Thyroid gland (tissue), 4 donors: Measurements from ENCODE around the gene DCTN3. TPM values are rescaled to one million over a fixed set of nuclear protein-coding genes. Genes with fewer than 3 reads are reported as not detected.

Experiments
- DNase-seq, 2 donors: peaks; one replicate each; pipeline ENCODE4 v3.0.0-alpha.2; 2019
- H3K27ac ChIP-seq, 3 donors: fragments of 200-600 bp; sonication (generic); 1 replicate in 2 of 3; 2 replicates in 1 of 3; pipeline ENCODE4 v1.5.1; 2016 to 2019; ENCODE audit warnings: mild to moderate bottlenecking in 1 of 3, moderate library complexity in 1 of 3
- H3K27me3 ChIP-seq: fragments of 200-600 bp; sonication (generic); one replicate; pipeline ENCODE4 v1.5.1; 2019
- H3K36me3 ChIP-seq, 2 donors: fragments of 200-600 bp; sonication (generic); one replicate each; pipeline ENCODE4 v1.5.1; 2016 to 2019
- H3K4me1 ChIP-seq, 2 donors: fragments of 200-600 bp; sonication (generic); one replicate each; pipeline ENCODE4 v1.5.1; 2017 to 2019
- H3K4me3 ChIP-seq, 3 donors: fragments of 200-600 bp; sonication (generic); replicated peaks in 1 of 3; 1 replicate in 2 of 3; 2 replicates in 1 of 3; pipeline ENCODE4 v1.5.1; 2016; ENCODE audit warnings: mild to moderate bottlenecking in 1 of 3
- H3K9me3 ChIP-seq: fragments of 200-600 bp; sonication (generic); one replicate; pipeline ENCODE4 v1.5.1; 2017
- POLR2A ChIP-seq, 2 donors: fragments of 450-650 bp; IDR thresholded peaks; one replicate each; pipeline ENCODE4 v1.6.1; 2017; ENCODE audit warnings: antibody characterized with exemption in 2 of 2, mild to moderate bottlenecking in 2 of 2, moderate library complexity in 1 of 2
- WGBS, 2 donors: methylation state at CpG; one replicate each; pipeline ENCODE4 v1.1.5; 2017; 5-methylcytosine and 5-hydroxymethylcytosine counted together
- intact Hi-C: fragments of 100-400 bp; cut with DNase I; formaldehyde crosslinking; loops from one replicate; pipeline ENCODE4 v1.15.1; 2023
- total RNA-seq, 4 donors: library from RNA; depleted of rRNA; stranded (reverse); fragments of >200 nt; gene quantifications; one replicate each; pipeline ENCODE4 v1.2.3, GENCODE V29; 2016
- TF ChIP-seq, protein P1 (sequence below), 6 experiments: fragments of 200-600 bp in 3 of 6; fragments of 450-650 bp in 3 of 6; sonication (generic) in 3 of 6; IDR thresholded peaks; one replicate each; pipeline ENCODE4 v1.5.1; 2016 to 2019; ENCODE audit warnings: antibody characterized with exemption in 6 of 6, mild to moderate bottlenecking in 2 of 6, inconsistent platforms in 1 of 6, moderate library complexity in 1 of 6

DCTN3 gene
- total RNA-seq, 4 donors from 2014 or later, result 54.6 to 140 (median 89.2) TPM

DNA sequence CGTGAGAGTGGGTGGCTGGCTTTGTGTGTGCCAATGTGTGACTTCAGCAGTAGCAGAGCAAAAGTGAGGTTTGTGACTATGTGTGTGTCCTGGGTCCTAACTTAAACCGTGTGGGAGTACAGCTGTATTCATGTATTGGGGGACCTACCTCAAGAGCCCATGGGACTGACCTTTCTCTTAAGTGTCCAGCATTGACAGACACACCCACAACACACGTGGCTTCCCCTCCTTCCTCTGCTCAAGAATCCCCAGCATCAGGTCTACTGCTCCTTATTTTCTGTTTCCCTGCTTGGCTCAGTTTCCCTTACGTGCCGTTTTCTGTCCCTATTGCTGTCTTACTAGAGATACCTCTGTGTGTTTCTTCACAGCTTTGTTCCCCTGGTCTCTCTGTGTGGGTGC is 32.3 kb upstream of the DCTN3 start:
- intact Hi-C loops, result no loop called here
- no peaks in the 10 kb centered on the region for H3K9me3 ChIP-seq
- TF ChIP-seq POLR2A (IDR thresholded peaks at IDR 0.05), result no peak
- TF ChIP-seq, protein P1, sequence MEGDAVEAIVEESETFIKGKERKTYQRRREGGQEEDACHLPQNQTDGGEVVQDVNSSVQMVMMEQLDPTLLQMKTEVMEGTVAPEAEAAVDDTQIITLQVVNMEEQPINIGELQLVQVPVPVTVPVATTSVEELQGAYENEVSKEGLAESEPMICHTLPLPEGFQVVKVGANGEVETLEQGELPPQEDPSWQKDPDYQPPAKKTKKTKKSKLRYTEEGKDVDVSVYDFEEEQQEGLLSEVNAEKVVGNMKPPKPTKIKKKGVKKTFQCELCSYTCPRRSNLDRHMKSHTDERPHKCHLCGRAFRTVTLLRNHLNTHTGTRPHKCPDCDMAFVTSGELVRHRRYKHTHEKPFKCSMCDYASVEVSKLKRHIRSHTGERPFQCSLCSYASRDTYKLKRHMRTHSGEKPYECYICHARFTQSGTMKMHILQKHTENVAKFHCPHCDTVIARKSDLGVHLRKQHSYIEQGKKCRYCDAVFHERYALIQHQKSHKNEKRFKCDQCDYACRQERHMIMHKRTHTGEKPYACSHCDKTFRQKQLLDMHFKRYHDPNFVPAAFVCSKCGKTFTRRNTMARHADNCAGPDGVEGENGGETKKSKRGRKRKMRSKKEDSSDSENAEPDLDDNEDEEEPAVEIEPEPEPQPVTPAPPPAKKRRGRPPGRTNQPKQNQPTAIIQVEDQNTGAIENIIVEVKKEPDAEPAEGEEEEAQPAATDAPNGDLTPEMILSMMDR (IDR thresholded peaks at IDR 0.05), result no peak
- no peak for DNase-seq
- H3K27ac ChIP-seq, result peak overlapping the region; percentile 26 to 88 (median 84)
- H3K4me3 ChIP-seq, result no peak overlapping the region
- no peaks in the 10 kb centered on the region for H3K27me3 ChIP-seq
- WGBS, 2 donors, result 26 to 29% methylated on average over 5 of the region's 5 CpGs
- H3K36me3 ChIP-seq, result peaks cover 7 to 14% of the 10 kb centered on the region in 2 donors
- peaks cover 51 to 57% of the 10 kb centered on the region in 2 donors for H3K4me1 ChIP-seq

DNA sequence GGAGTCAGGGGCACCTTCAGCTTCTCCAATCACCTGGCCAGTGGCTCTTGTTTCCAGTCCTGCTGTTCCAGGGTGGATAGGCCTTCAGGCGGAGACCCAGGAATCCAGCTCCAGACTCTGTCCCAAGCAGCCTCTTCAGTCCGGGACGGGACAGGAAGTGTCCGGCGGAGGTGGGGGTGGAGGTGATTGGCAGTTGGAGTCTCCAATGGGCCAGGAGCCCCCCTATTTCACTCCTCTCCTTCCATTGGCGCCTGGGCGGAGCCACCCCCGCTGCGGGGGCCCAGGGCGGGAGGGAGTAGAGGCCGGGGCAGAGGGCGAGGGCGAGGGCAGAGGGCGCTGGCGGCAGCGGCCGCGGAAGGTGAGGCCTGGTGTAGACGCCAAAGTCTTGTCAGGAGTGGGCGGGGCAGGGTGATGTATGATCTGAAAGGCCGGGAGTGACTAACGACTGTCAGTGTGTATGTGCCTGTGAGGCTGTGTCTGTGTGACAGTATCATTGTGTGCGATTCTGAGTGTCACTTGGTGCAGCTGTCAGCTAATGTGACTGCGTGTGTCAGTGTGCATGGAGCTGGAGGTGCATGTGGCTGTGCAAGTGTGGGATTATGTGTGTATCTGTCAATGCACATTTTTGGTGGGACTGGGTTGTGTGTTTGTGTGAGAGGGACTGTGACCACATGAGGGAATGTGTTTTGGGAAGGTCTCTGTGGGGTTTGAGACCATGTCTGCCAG is 31.7 kb upstream of the DCTN3 start, which contains the start of gene IL11RA:
Gene IL11RA, plus strand, starts transcription at position 310 of the 726 bp plus-strand sequence. CDS start 3,033 bp downstream, outside the sequence.
- H3K9me3 ChIP-seq, result no peaks in the 10 kb centered on the region
- intact Hi-C loops, result no loop called here
- H3K4me3 ChIP-seq, result peak within 1 kb of the TSS in 1 of 3 donors; percentile 29
- H3K4me1 ChIP-seq, result peaks cover 56 to 63% of the 10 kb centered on the region in 2 donors
- WGBS, 2 donors, result 0 to 3% methylated on average over 14 to 22 of the region's 24 CpGs
- H3K27ac ChIP-seq, result peak within 1 kb of the TSS; percentile 84 to 88 (median 84)
- no peaks in the 10 kb centered on the region for H3K27me3 ChIP-seq
- DNase-seq, result peak; percentile 90 to 91
- TF ChIP-seq POLR2A (IDR thresholded peaks at IDR 0.05), result peak in 1 of 2 donors; percentile 65
- TF ChIP-seq, protein P1 (IDR thresholded peaks at IDR 0.05), result no peak
- H3K36me3 ChIP-seq, result peaks cover 7 to 14% of the 10 kb centered on the region in 2 donors

DNA sequence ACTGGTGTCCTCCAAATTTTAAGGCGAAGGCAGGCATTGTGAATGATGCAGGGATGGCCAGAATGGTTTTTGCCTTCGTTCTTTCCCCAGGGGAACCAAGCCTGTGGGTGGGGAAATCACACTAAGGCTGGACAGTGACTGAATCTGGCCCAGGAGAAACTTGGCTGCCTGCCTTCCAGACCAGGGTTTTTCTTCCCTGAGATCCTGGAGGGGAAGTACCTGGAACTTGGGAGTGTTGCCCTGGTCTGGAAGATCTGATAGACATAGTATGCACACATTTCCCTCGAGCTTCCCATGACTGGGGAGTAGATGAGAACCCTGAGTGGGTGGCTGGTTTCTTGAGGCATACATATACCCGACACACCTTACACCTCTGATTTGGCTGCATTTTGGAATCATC is 31.0 kb upstream of the DCTN3 start:
- DNase-seq, result peak; percentile 58 to 63
- Histone ChIP-seq H3K27me3 (no peaks in the 10 kb centered on the region), H3K4me1 (peaks cover 57 to 63% of the 10 kb centered on the region in 2 donors), H3K4me3 (peak overlapping the region in 1 of 3 donors; percentile 29), H3K9me3 (no peaks in the 10 kb centered on the region), H3K36me3 (peaks cover 7 to 14% of the 10 kb centered on the region in 2 donors), H3K27ac (peak overlapping the region; percentile 84 to 88 (median 84))
- TF ChIP-seq POLR2A (IDR thresholded peaks at IDR 0.05), result no peak
- TF ChIP-seq, protein P1 (IDR thresholded peaks at IDR 0.05), result no peak
- intact Hi-C loops, result no loop called here
- 41 to 47% methylated on average over 4 of the region's 4 CpGs for WGBS, 2 donors

DNA sequence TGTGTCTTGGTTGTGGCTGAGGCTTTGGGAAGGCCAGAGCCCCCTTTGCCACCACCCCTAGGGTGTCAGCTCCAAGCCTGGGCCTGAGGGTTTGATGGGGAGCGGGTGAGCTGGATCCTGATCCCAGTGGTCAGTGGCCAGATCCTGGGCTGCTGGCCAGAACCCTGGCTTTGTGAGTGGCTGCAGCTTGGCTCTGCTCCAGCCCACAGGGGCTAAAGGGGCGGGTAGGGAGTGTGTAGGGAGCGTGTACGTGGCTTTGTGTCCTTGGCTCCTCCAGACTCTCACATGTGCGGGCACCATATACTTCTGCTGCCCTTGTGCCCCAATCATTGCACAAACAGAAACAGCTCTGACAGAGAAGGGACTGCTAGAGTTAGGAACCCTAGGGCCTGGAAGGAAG is 30.5 kb upstream of the DCTN3 start:
- no peak overlapping the region for H3K4me3 ChIP-seq
- H3K4me1 ChIP-seq, result peaks cover 61 to 66% of the 10 kb centered on the region in 2 donors
- no peaks in the 10 kb centered on the region for H3K9me3 ChIP-seq
- TF ChIP-seq, protein P1 (IDR thresholded peaks at IDR 0.05), result no peak
- TF ChIP-seq POLR2A (IDR thresholded peaks at IDR 0.05), result no peak
- H3K27ac ChIP-seq, result peak overlapping the region in 2 of 3 donors; percentile 84 to 88
- intact Hi-C loops, result no loop called here
- peak; percentile 48 to 52 for DNase-seq
- 40 to 47% methylated on average over 5 of the region's 5 CpGs for WGBS, 2 donors
- peaks cover 7 to 14% of the 10 kb centered on the region in 2 donors for H3K36me3 ChIP-seq
- H3K27me3 ChIP-seq, result no peaks in the 10 kb centered on the region

DNA sequence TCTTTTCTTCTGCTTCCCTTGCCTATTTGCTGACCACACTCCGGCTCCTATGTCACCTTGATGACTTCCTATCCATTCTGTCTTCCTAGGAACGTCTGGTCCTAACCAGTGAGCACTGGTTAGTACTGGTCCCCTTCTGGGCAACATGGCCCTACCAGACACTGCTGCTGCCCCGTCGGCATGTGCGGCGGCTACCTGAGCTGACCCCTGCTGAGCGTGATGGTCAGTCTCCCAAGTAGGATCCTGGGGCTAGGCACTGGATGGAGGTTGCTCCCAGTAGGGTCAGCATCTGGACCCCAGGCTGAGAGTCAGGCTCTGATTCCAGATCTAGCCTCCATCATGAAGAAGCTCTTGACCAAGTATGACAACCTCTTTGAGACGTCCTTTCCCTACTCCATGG is 28.4 kb upstream of the DCTN3 start:
- Histone ChIP-seq H3K9me3 (no peaks in the 10 kb centered on the region), H3K27ac (no peak overlapping the region), H3K4me1 (peaks cover 43 to 51% of the 10 kb centered on the region in 2 donors), H3K36me3 (peaks cover 7 to 14% of the 10 kb centered on the region in 2 donors), H3K27me3 (no peaks in the 10 kb centered on the region), H3K4me3 (no peak overlapping the region)
- 95% methylated on average over 7 to 8 of the region's 8 CpGs for WGBS, 2 donors
- intact Hi-C loops, result no loop called here
- TF ChIP-seq, protein P1 (IDR thresholded peaks at IDR 0.05), result no peak
- no peak for DNase-seq
